Spleen (tissue), 11 donors: ENCODE measurements around the gene EPHA7. TPM values are rescaled to one million over a fixed set of nuclear protein-coding genes. Genes with fewer than 3 reads are reported as not detected.

ENCODE experiments used
- DNase-seq: peaks from one replicate; pipeline ENCODE4 v3.0.0-alpha.2; 2020
- H3K27ac ChIP-seq, 8 donors: fragments of 200-600 bp; sonication (generic) in 7 of 8; 1 replicate in 4 of 8; 2 replicates in 4 of 8; pipeline versions ENCODE4 v1.5.0 to v1.8.0; 2016 to 2021; ENCODE audit warnings: inconsistent platforms in 4 of 8, mild to moderate bottlenecking in 4 of 8, moderate library complexity in 1 of 8
- H3K27me3 ChIP-seq, 7 donors: fragments of 200-600 bp; sonication (generic) in 6 of 7; replicated peaks in 1 of 7; 1 replicate in 4 of 7; 2 replicates in 3 of 7; pipeline versions ENCODE4 v1.5.0 to v1.8.0; 2016 to 2021; ENCODE audit warnings: inconsistent platforms in 3 of 7, mild to moderate bottlenecking in 1 of 7
- H3K36me3 ChIP-seq, 6 donors: fragments of 200-600 bp; sonication (generic) in 5 of 6; 1 replicate in 4 of 6; 2 replicates in 2 of 6; pipeline versions ENCODE4 v1.5.0 to v1.8.0; 2016 to 2021; ENCODE audit warnings: inconsistent platforms in 2 of 6
- H3K4me1 ChIP-seq, 6 donors: fragments of 200-600 bp; sonication (generic) in 5 of 6; 1 replicate in 3 of 6; 2 replicates in 3 of 6; pipeline versions ENCODE4 v1.5.0 to v1.8.0; 2016 to 2021; ENCODE audit warnings: inconsistent platforms in 3 of 6
- H3K4me3 ChIP-seq, 8 donors: fragments of 200-600 bp; sonication (generic) in 7 of 8; 1 replicate in 4 of 8; 2 replicates in 4 of 8; pipeline versions ENCODE4 v1.5.0 to v1.8.0; 2016 to 2021; ENCODE audit warnings: inconsistent platforms in 4 of 8, mild to moderate bottlenecking in 4 of 8, moderate library complexity in 2 of 8
- H3K9me3 ChIP-seq, 8 donors: fragments of 200-600 bp; sonication (generic) in 7 of 8; 1 replicate in 4 of 8; 2 replicates in 4 of 8; pipeline versions ENCODE4 v1.5.0 to v1.8.0; 2016 to 2021; ENCODE audit warnings: inconsistent platforms in 4 of 8
- POLR2A ChIP-seq, 3 donors: fragments of 450-650 bp; IDR thresholded peaks; one replicate each; pipeline ENCODE4 v1.5.1; 2017; ENCODE audit warnings: antibody characterized with exemption in 3 of 3, mild to moderate bottlenecking in 1 of 3
- POLR2AphosphoS5 ChIP-seq, 3 donors: sonication (generic); formaldehyde crosslinking; IDR thresholded peaks; one replicate each; pipeline ENCODE4 v1.5.1; 2017; ENCODE audit warnings: antibody characterized with exemption in 3 of 3
- WGBS, 5 donors: extraction: QIAGEN DNeasy Blood & Tissue Kit in 3 of 5; methylation state at CpG; one replicate each; pipeline versions ENCODE4 v1.1.5 to v1.1.7; 2013 to 2018; 5-methylcytosine and 5-hydroxymethylcytosine counted together
- intact Hi-C: fragments of 100-400 bp; cut with DNase I; formaldehyde crosslinking; loops from one replicate; pipeline ENCODE4 v1.15.0; 2023; ENCODE audit warnings: low total_unique reads
- polyA plus RNA-seq, 3 donors: library from polyadenylated mRNA; stranded (reverse); fragments of 200-250 nt; gene quantifications; one replicate each; pipeline ENCODE4 v1.2.1, GENCODE V29; 2013
- total RNA-seq, 7 donors: library from RNA; depleted of rRNA in 3 of 7; stranded (reverse); fragments of >200 nt in 3 of 7; fragmentation: NEBNext Ultra II Directional in 4 of 7; extraction: Animal tissue kit (Norgen Biotek cat#: 25700) in 4 of 7; gene quantifications; one replicate each; pipeline versions ENCODE4 v1.1.0 to v1.2.1, GENCODE V29; 2016 to 2021
- TF ChIP-seq, protein P1 (sequence below), 11 experiments: fragments of 200-600 bp in 7 of 11; fragments of 450-650 bp in 4 of 11; sonication (generic) in 4 of 11; IDR thresholded peaks in 8 of 11; conservative IDR thresholded peaks in 3 of 11; 1 replicate in 7 of 11; 2 replicates in 4 of 11; pipeline versions ENCODE4 v1.4.0 to v1.8.0; 2016 to 2021; ENCODE audit warnings: antibody characterized with exemption in 11 of 11, inconsistent platforms in 4 of 11, mild to moderate bottlenecking in 1 of 11
- donor health status: healthy with polysubstance abuse.
- donor health status: DM: no; HTN: no; CAD: no; lungs with moderate emphysema.
- donor health status: DM: no; HTN: no; CAD: no.
- donor health status: Bipolar disorder and iron deficiency.
- donor health status: healthy.
- donor health status: DM: no; HTN: no; CAD: no.
- donor health status: DM: yes; HTN: yes; CAD: no.

EPHA7 gene
- total and polyA plus RNA-seq, 10 donors, result 0.78 to 28.8 (median 12.5) TPM

DNA sequence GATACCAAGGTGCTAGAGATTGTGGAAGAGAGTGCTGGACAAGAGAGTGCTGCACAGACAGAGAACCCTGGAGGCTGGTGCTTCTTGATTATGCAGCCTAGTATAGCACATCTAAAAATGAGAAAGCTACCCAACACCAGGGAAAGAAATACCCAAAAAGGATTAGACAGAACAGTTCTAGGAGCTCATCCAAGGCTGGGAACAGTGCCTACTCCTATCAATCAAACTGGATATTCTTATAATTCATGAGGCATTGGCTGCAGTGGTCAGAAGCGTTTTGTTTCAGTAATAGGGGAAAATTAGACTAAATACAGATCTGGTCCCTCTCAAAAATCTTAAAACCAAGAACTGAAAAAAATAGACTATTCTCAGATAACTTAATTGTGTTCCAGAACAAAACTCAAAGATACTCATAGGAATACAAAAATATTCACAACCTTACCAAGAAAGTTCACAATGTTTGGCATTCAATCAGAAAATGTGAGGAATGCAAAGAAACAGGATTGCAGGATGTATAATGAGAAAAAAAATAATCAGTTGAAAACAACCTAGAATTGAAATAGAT is 222.9 kb downstream of the EPHA7 start:
- Histone ChIP-seq H3K9me3 (peaks cover 0 to 14% (median 1%) of the 10 kb centered on the region in 8 donors), H3K4me1 (no peaks in the 10 kb centered on the region), H3K27me3 (no peaks in the 10 kb centered on the region), H3K27ac (no peak overlapping the region), H3K36me3 (no peaks in the 10 kb centered on the region), H3K4me3 (no peak overlapping the region)
- WGBS, 5 donors, result 61 to 88% (median 72%) methylated on average over 1 of the region's 1 CpG
- intact Hi-C loops, result no loop called here
- no peak for DNase-seq
- TF ChIP-seq, protein P1, sequence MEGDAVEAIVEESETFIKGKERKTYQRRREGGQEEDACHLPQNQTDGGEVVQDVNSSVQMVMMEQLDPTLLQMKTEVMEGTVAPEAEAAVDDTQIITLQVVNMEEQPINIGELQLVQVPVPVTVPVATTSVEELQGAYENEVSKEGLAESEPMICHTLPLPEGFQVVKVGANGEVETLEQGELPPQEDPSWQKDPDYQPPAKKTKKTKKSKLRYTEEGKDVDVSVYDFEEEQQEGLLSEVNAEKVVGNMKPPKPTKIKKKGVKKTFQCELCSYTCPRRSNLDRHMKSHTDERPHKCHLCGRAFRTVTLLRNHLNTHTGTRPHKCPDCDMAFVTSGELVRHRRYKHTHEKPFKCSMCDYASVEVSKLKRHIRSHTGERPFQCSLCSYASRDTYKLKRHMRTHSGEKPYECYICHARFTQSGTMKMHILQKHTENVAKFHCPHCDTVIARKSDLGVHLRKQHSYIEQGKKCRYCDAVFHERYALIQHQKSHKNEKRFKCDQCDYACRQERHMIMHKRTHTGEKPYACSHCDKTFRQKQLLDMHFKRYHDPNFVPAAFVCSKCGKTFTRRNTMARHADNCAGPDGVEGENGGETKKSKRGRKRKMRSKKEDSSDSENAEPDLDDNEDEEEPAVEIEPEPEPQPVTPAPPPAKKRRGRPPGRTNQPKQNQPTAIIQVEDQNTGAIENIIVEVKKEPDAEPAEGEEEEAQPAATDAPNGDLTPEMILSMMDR (IDR thresholded peaks at IDR 0.05 in 8 of 11, conservative IDR thresholded peaks at IDR 0.05 in 3 of 11), result no peak

- H3K27ac ChIP-seq, result no peak overlapping the region
- H3K4me3 ChIP-seq, result no peak overlapping the region
- H3K36me3 ChIP-seq, result no peaks in the 10 kb centered on the region
- DNase-seq, result no peak
- TF ChIP-seq, protein P1 (IDR thresholded peaks at IDR 0.05 in 8 of 11, conservative IDR thresholded peaks at IDR 0.05 in 3 of 11), result no peak
- TF ChIP-seq POLR2AphosphoS5 (IDR thresholded peaks at IDR 0.05) (no peak), POLR2A (IDR thresholded peaks at IDR 0.05) (no peak)
- intact Hi-C loops, result no loop called here
- peaks cover 0 to 14% (median 1%) of the 10 kb centered on the region in 8 donors for H3K9me3 ChIP-seq
- H3K4me1 ChIP-seq, result no peaks in the 10 kb centered on the region
- no peaks in the 10 kb centered on the region for H3K27me3 ChIP-seq
These were observed 224.9 kb downstream of the EPHA7 start for GRCh38 chr6:93194480-93194879.

- TF ChIP-seq, protein P1 (IDR thresholded peaks at IDR 0.05 in 8 of 11, conservative IDR thresholded peaks at IDR 0.05 in 3 of 11), result no peak
- TF ChIP-seq POLR2AphosphoS5 (IDR thresholded peaks at IDR 0.05), result no peak
- no peak for TF ChIP-seq POLR2A (IDR thresholded peaks at IDR 0.05)
- peaks cover 0 to 11% (median 1%) of the 10 kb centered on the region in 8 donors for H3K9me3 ChIP-seq
- H3K4me3 ChIP-seq, result no peak overlapping the region
- WGBS, 5 donors, result 74 to 95% (median 84%) methylated on average over 2 of the region's 2 CpGs
- H3K36me3 ChIP-seq, result no peaks in the 10 kb centered on the region
- no peak for DNase-seq
- intact Hi-C loops, result no loop called here
- no peaks in the 10 kb centered on the region for H3K4me1 ChIP-seq
- H3K27ac ChIP-seq, result no peak overlapping the region
- H3K27me3 ChIP-seq, result no peaks in the 10 kb centered on the region
These were observed 225.5 kb downstream of the EPHA7 start for GRCh38 chr6:93193868-93194267.
